GM19455 (cell line): ENCODE measurements around the gene SPAG16.

Source experiments
- ATAC-seq: cut with Tn5 transposase; IDR thresholded peaks from one replicate; pipeline ENCODE4 v1.9.1; 2021; ENCODE audit not compliant: unreplicated experiment

The SPAG16 gene

DNA sequence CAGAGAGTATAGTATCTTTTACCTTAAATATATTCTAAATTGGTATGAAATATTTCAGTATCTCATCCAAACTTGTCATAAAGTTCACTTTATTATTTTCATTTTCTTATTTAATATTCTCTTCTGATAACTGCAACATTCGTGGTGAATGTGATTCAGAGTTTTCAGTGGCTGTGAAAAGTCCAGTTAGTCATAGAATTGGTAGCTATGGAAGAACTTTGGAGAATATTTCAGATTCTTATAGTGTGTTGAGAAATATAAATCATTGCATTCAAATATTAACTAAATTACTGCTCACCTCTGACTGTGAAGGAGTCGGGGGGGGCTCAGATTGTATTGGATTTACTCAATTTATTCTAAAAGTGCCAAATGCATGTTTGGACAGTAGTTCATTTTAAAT is 948.0 kb downstream of the SPAG16 start:
- ATAC-seq: no peak

DNA sequence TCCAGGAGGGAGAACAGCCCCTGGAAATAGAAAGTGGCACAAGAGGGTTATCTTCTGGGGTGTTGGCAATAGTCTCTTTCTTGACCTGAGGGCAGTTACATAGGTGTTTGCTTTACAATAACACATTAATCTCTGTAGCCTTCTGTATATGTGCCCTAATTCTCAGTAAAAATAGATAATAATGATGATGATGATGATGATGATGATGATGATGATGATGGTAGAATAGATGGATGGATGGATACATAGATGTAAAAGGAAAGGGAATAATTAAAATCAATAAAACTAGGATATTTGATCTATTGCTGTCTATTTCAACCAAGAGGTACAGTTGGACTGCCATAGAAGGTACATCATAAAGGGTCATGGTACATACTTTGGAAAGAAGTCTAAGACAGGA is 948.9 kb downstream of the SPAG16 start:
- no peak for ATAC-seq

DNA sequence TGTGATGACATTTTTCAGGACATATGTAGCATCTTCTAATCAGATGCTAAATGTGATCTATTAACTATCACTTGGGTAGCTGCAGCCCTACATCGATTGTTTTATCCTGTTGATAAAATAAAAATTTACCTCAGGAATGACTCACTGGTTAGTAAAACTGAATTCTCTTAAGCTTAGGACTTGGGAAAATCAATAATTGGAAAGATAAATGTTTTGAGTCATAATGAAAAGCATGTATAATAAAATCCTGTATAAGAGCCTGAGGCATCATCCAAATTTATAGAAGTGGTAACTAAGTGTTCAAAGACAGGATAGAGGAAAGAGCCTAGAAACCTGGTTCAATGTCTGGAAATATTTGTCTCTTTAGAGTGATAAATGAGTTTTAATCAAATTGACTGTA is 958.5 kb downstream of the SPAG16 start:
- no peak for ATAC-seq

DNA sequence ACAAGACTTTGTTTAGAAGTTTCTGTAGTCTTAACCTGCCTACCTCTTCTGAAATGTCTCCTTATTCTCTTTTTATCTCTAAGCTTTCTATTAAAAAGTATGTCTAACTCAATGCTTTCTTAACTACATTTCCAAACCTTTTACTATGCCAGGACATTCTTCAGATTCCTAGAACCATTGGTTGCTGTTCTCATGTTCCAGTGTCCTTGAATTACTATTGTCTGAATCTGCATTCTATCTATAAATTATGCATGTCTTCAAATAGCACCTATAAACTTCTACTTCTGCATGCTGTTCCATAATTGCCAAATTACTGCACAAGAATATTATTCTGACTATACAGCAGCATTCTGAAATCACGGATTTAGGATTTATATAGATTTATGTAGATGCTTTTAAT is 960.6 kb downstream of the SPAG16 start:
- ATAC-seq: no peak

DNA sequence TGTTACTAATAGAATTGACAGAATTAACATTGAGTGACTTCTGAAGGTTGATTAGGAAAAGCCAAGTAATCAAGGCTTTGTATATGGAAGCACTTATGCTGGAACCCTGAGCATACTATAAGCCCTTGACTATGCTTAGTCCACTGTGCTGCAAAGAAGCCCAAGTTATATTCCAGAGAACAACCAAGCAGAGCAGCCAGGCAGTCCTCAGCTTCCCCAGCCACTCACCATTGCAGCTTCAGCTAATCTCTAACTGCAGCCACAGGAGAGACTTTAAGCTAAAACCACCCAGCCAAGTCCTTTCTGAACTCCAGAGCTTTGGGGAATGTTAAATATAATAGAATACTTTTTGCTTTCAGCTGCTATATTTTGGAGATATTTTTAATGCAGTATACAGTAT is 962.2 kb downstream of the SPAG16 start:
- ATAC-seq: no peak

DNA sequence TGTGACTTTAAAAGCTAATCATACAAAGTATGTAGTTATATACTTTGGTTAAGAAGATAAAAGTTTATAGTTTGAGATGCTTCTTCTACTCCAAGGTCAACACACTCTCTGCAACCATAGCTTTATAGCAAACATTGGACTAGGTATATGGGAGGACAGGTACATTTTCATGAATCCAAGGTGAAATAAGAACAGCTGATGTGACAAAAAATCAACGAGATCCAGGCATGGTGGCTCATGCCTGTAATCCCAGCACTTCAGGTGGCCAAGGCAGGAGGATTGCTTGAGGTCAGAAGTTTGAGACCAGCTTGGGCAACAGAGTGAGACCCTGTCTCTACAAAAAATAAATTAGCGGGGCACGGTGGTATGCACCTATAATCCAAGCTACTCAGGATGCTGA is 963.3 kb downstream of the SPAG16 start:
- no peak for ATAC-seq

DNA sequence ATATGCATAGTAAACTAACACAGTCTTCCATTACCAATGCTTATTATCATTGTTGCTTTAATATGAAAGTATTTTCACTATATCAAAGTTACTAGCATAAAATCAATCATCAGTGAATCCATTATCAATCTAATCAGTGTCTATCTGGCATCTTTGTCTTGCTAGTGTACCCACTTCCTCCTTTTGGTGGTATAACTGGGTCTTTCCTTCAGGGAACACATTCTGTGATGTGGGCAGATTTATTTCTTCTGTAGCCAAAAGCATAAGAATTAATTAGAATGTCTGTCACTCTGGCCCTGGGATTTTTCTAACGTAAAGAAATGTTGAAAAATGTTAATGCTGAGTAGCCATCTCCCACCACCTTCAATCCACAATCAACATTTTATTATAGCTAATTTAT is 970.8 kb downstream of the SPAG16 start:
- no peak for ATAC-seq

DNA sequence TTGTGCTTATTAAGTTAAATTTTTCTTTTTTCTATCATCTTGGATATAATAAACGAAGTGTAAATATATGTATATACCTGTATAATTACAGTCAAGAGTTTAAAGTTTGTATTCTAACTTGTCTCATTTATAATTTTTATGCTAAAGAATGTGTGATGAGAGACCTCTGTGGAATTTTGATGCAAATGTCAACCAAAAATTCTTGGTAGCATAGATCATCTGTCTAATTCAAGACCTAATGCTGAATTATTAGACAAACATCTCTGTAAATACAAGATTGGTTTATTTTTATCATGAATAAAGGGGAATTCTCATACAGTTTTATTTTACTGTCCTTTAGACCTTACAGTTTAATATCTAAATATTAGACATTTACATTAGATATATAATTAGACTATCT is 977.4 kb downstream of the SPAG16 start:
- no peak for ATAC-seq

DNA sequence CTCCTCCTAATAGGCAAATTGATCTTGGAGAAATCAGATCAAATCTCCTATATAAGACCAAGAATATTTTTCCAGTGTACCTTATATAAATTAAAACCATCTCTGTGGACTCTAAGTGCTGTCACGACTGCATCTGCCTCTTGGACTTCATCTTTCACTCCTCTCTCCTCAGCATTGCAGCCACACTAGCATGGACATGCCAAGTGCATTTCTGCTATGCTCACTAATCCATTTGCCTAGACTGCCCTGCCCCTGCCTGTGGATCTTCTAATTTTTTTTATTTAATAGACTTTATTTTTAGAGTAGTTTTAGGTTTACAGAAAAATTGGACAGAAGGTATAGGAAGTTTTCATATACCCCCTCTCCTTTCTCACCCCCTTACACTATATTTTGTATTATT is 979.9 kb downstream of the SPAG16 start:
- no peak for ATAC-seq

DNA sequence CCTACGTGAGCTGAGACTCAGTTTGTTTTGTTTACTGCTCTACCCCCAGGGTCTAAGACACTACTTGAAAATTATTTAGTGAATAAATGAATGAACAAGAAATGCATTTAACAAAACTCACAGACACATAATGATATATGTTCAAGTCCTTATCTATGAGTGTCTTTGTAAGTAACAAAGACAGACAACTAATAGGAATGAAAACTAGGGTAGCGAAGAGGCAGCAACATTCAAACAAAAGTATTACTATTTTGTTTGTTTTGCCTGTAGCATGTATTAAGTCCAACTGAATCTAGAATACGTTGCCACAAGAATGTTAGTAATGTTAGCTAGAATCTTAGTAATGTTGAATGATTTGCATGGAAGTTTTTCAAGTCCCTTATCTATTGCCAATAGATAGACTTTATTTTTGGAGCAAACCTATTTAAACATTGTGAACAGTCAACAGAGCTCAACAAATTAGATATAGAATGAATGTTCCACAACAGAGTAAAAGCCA is 981.8 kb downstream of the SPAG16 start:
- no peak for ATAC-seq

DNA sequence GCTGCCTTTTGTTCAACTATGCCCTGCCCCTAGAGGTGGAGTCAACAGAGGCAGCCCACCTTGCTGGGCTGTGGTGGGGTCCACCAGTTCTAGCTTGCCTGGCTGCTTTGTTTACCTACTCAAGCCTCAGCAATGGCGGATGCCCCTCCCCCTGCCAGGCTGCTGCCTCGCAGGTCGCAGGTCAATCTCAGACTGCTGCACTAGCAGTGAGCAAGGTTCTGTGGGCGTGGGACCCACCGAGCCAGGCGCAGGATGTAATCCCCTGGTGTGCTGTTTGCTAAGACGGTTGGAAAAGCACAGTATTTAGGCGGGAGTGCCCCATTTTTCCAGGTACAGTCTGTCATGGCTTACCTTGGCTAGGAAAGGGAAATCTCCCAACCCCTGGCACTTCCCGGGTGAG is 993.6 kb downstream of the SPAG16 start:
- ATAC-seq: no peak

DNA sequence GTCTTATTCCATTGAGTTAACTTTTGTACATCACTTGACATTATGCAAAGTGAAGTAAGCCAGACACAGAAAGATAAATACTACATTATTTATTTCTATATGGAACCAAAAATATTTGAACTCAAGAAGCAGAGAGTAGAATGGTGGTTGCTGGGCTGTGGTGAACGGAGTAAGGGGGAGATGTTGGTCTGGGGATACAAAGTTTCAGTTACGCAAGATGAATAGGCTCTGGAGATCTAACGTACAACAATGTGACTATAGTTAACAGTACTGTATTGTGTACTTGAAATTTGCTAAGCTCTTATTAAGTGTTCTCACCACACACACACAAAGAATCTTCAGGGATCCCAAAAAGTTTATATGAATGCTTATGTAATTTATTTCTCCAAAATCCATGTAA is 1001.7 kb downstream of the SPAG16 start:
- ATAC-seq: no peak

DNA sequence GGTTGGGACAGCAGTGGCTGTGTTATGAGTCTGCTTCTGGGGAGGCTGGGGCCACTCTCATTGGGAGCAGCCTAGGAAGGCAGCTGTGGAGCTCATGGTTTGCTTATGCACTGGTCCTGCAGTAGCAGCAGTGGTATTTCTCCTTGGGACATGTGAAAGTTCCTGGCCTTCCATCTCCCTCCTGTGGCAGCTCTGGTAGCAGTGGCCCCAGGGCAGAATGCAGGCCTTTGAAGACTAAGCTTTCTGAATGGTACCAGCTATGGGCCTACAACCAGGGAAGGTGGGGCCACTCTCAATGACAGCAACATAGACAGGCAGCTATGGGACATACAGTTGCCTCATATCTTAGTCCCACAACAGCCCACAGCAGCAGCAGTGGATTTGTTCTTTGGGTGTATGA is 1009.3 kb downstream of the SPAG16 start:
- ATAC-seq: no peak

DNA sequence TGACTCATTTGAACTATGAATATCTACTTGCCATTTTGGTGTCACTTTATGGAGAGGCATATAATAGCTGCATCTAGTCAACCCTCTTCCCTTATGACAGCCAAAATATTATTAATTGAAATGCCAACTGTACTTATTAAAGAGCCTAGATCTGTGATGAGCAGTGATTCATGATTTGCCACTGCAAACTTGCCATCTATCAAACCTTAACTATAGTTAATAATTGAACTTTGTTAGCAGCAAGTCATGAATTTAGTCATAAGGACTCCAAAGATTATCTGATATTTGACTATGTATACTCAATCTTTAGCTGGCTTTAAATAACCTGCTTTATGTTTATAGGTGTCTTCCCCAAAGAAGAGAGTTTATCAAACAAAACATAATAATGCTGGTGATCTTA is 1010.2 kb downstream of the SPAG16 start:
- ATAC-seq: no peak

DNA sequence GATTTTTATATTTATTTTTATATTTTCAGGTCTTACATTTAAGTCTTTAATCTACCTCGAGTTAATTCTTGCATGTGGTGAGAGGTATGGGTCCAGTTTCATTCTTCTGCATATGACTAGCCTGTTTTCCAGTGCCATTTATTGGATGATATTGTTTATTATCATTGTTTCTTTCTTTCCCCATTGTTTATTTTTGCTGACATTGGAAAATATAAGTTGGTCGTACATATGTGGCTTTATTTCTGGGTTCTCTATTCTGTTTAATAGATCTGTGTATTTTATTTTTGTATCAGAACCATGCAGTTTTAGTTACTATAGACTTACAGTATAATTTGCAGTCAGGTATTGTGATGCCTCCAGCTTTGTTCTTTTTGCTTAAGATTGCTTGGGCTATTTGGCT is 1013.2 kb downstream of the SPAG16 start:
- no peak for ATAC-seq

DNA sequence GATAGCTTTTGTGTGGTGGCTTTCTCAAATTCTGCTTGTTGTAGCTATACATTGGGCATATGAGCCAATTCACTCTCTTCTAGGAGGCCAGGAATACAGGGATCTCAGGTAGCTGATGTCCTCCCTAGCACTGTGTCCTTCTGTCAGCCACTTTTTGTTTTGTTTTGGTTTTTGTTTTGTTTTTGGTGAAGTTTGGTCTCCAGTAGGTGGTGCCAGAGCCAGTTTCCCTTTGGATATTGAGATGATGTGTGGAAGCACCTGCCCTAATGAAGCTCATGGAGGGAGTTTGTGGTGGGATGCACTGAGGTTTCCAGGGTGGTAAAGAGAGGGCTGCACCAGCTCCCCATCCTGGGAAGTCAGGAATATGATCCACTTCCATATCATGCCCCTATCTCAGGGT is 1026.1 kb downstream of the SPAG16 start:
- no peak for ATAC-seq

DNA sequence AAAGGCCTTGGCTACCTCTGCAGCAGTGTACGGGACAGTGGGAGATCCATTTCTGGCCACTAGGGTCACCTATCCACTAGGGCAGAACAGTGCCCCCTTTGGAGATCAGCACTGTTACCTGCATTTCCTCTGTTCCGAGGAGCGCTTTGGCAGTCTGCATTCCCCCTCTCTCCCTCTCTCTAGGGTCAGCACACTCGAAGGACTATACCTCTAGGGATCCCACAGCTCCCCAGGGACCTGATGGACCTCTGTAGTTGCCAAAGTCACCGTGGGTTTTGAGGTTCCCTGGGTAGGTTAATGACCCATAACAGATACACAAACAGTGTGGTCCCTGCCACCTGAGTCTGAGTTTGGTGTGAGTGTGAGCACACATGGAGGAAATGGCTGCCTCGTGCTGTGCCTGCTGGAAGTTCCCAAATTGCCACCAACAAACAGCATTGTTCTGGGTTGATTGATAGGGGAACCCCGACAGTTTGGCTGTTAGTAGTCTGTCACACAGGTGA is 1026.8 kb downstream of the SPAG16 start:
- peak; percentile 47 for ATAC-seq

DNA sequence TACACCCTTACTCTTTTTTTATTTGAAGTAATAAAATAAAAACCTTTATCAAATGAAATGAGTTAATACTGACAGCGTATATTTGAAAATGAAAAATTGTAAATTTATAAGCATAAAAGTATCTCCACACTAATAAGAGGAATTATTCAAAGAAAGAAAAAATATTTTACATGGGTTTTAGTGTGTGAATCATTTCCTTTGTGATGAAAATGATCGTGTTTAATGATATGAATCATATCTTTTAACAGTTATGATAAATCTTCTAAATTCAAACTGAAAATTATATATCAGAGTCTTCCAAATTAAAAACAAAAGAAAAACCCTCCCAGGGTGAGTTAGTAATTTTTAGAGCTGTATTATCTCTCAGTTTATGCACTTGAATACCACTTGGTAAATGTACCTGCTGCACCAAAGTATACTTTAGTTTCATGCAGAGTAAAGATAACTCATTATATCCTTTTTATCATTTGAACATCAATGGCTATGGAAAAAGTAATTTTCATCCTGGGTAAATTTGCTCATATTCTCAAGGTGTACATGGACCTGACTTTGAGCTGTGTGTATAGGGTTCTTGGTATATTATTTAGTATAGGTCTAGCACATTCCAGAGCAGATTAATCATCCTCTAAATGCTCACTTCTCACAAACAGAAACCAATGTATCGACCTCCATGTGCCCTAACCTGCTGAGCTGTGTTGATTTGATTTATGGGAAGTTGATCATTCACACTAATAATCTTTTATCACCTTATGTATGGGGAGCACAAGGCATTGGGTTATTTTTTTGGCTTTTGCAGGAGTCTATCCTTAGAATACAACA is 1027.9 kb downstream of the SPAG16 start:
- ATAC-seq: no peak

DNA sequence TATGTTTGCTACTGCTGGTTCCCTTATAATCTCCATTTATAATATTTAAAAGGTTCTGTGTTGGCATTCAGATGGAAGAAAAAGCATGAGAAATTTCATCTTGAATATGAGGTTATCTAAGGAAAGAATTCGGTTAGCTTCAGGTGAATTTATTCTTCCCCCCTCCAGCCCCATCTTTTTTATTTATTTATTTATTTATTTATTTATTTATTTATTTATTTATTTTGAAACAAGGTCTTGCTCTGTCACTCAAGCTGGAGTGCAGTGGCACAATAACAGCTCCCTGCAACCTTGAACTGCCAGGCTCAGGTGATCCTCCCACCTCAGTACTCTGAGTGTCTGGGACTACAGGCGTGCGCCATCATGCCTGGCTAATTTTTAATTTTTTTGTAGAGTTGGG is 1031.1 kb downstream of the SPAG16 start:
- no peak for ATAC-seq

DNA sequence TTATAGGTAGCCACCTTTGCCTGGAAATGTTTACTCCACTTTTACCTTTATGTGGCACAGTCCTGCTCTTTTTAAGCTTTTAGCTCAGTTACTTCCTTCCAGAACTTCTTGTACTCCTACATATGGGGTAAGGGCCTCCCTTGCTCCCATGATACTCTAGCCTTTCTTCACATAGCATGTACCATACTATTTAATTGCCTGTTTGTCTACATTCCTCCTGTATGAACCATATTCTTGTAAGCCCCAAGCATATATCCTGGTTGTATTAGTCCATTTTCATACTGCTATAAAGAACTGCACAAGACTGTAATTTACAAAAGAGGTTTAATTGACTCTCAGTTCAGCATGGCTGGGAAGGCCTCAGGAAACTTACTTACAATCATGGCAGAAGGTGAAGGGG is 1035.9 kb downstream of the SPAG16 start:
- no peak for ATAC-seq

DNA sequence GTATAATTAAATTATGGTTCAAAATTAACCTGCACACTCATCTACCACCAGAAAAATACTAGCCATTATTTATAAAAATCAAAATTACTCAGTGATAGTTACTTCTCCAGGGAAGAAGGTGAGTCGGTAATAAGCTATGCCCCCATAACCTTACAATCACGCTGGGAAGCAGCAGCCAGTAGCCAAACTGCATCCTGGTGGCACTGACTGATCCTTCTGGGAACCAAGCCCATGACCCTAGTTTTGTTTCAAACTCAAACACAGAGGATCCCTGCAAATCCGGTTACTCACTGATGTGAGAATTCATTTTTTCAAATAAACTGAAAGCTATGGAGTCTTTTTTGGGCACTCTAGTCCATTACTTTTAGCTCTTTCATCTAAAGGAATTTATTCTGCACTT is 1038.4 kb downstream of the SPAG16 start:
- no peak for ATAC-seq

DNA sequence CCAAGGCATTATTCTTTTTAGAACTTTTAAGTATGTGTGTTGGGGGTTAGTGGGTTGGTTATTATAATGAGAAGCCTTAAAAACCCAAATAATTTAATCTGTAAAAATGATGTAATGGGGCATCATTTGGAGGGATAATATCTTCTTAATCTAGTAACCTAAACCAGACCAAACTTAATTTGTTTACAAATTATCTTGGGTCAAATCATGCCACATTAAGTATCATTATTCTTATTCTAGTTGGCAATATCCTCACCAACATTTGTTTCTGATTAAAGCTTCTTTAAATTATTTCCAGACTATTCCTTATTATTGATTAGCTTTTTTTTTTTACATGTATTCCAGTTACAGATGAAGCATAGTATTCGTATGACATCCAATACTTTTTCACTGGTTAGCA is 1041.1 kb downstream of the SPAG16 start:
- ATAC-seq: no peak

DNA sequence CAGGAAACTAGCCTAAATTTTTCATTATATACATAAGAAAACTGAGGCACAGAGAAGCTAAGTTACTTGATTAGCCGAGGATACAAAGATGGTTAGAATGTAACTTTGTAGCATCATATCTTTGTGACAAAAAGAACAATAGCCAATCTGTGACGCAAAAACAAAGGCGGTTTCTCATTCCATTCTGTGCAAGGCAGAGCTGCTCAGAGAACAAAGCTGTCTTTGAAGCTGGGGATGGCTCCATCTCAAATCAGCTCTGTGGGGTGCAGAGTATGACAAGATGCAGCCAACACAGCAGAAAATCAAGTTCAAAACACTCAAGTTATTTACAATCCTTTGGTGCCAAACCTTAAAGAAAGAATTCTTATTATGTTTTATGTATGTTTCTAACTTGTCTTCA is 1044.7 kb downstream of the SPAG16 start:
- no peak for ATAC-seq
